ENCODE results near the gene PCNX3.

Gene PCNX3

GRCh38 chr11:65615229-65615949, at the start of gene PCNX3:
PCNX3 (plus strand) TSS chr11:65615776; CDS start chr11:65616312, 536 bp downstream.
- FAIRE-seq (peak; percentile 100), DNase-seq (ENCODE audit: insufficient read length, low spot score) (peak; percentile 100)

GRCh38 chr11:65569164-65569972, 46.2 kb upstream of the PCNX3 start:
- DNase-seq (ENCODE audit: insufficient read length, low spot score) (no peak), FAIRE-seq (no peak)

- DNase-seq (ENCODE audit: insufficient read length, low spot score) (peak; percentile 99), FAIRE-seq (peak; percentile 99)
These were observed 45.3 kb upstream of the PCNX3 start, which contains the start of gene ZNRD2 for GRCh38 chr11:65569973-65570918. ZNRD2 (plus strand) TSS chr11:65570477; CDS start chr11:65570492, 15 bp downstream.

GRCh38 chr11:65571420-65571819, 44.2 kb upstream of the PCNX3 start:
- no peak for FAIRE-seq
- DNase-seq (ENCODE audit: insufficient read length, low spot score) = no peak

- DNase-seq (ENCODE audit: insufficient read length, low spot score) (no peak), FAIRE-seq (no peak)
These were observed 43.6 kb upstream of the PCNX3 start for GRCh38 chr11:65571940-65572339.

- no peak for FAIRE-seq
- DNase-seq (ENCODE audit: insufficient read length, low spot score) = peak; percentile 87
These were observed 43.1 kb upstream of the PCNX3 start, which contains the start of gene FAM89B for GRCh38 chr11:65572356-65573051. FAM89B (plus strand) TSS chr11:65572538; CDS start chr11:65572670, 132 bp downstream.

GRCh38 chr11:65573391-65574079, 42.0 kb upstream of the PCNX3 start:
- DNase-seq (ENCODE audit: insufficient read length, low spot score) (no peak), FAIRE-seq (no peak)

GRCh38 chr11:65574109-65574810, 41.3 kb upstream of the PCNX3 start:
- DNase-seq (ENCODE audit: insufficient read length, low spot score) (peak; percentile 96), FAIRE-seq (peak; percentile 95)

- peak; percentile 44 for FAIRE-seq
- DNase-seq (ENCODE audit: insufficient read length, low spot score) = no peak
These were observed 40.6 kb upstream of the PCNX3 start for GRCh38 chr11:65574811-65575567.

- DNase-seq (ENCODE audit: insufficient read length, low spot score) = peak; percentile 70
These were observed 39.9 kb upstream of the PCNX3 start, which contains the start of gene EHBP1L1 for GRCh38 chr11:65575568-65576231. EHBP1L1 (plus strand) TSS chr11:65576053; CDS start chr11:65576303, 250 bp downstream.

GRCh38 chr11:65576232-65576866, 39.2 kb upstream of the PCNX3 start:
- no peak for FAIRE-seq
- no peak for DNase-seq (ENCODE audit: insufficient read length, low spot score)

More at GRCh38 chr11:65575568-65576231, 39.9 kb upstream of the PCNX3 start, which contains the start of gene EHBP1L1:
- FAIRE-seq = peak; percentile 60

GRCh38 chr11:65576867-65577755, 38.5 kb upstream of the PCNX3 start:
- FAIRE-seq = peak; percentile 96
- peak; percentile 86 for DNase-seq (ENCODE audit: insufficient read length, low spot score)

GRCh38 chr11:65577756-65578109, 37.8 kb upstream of the PCNX3 start:
- DNase-seq (ENCODE audit: insufficient read length, low spot score) (no peak), FAIRE-seq (peak; percentile 83)

- DNase-seq (ENCODE audit: insufficient read length, low spot score) = no peak
- FAIRE-seq = no peak
These were observed 37.4 kb upstream of the PCNX3 start for GRCh38 chr11:65578134-65578533.

GRCh38 chr11:65578667-65579066, 36.9 kb upstream of the PCNX3 start:
- DNase-seq (ENCODE audit: insufficient read length, low spot score) (no peak), FAIRE-seq (no peak)

GRCh38 chr11:65579291-65579690, 36.3 kb upstream of the PCNX3 start:
- DNase-seq (ENCODE audit: insufficient read length, low spot score) (no peak), FAIRE-seq (no peak)
